Vagina (tissue), 2 donors: Measurements from ENCODE around the gene LHX4. TPM values are rescaled to one million over a fixed set of nuclear protein-coding genes. Genes with fewer than 3 reads are reported as not detected.
A peak's percentile ranks its signal among the peaks of the same experiment; 100 is the strongest.

ENCODE experiments used
- DNase-seq, 2 donors: peaks; one replicate each; pipeline ENCODE4 v3.0.0-alpha.2; 2017; ENCODE audit errors: extremely low spot score in 2 of 2
- H3K27ac ChIP-seq: fragments of 200-600 bp; sonication (generic); one replicate; pipeline ENCODE4 v1.5.1; 2019
- H3K27me3 ChIP-seq: fragments of 200-600 bp; sonication (generic); one replicate; pipeline ENCODE4 v1.5.1; 2019
- H3K36me3 ChIP-seq, 2 donors: fragments of 200-600 bp; sonication (generic); one replicate each; pipeline ENCODE4 v1.5.1; 2017 to 2019
- H3K4me1 ChIP-seq: fragments of 200-600 bp; sonication (generic); one replicate; pipeline ENCODE4 v1.5.1; 2019
- H3K4me3 ChIP-seq, 2 donors: fragments of 200-600 bp; sonication (generic); 1 replicate in 1 of 2; 2 replicates in 1 of 2; pipeline ENCODE4 v1.5.1; 2016 to 2019
- H3K9me3 ChIP-seq: fragments of 200-600 bp; sonication (generic); one replicate; pipeline ENCODE4 v1.5.1; 2019
- CTCF ChIP-seq, 3 experiments: fragments of 450-650 bp in 2 of 3; fragments of 200-600 bp in 1 of 3; sonication (generic) in 1 of 3; IDR thresholded peaks; one replicate each; pipeline ENCODE4 v1.5.1; 2017 to 2019; ENCODE audit warnings: antibody characterized with exemption in 3 of 3, mild to moderate bottlenecking in 2 of 3, moderate library complexity in 2 of 3
- POLR2A ChIP-seq, 2 donors: fragments of 450-650 bp; IDR thresholded peaks; one replicate each; pipeline ENCODE4 v1.6.1; 2017; ENCODE audit warnings: antibody characterized with exemption in 2 of 2, mild to moderate bottlenecking in 2 of 2, moderate library complexity in 2 of 2
- POLR2AphosphoS5 ChIP-seq, 2 donors: sonication (generic); formaldehyde crosslinking; IDR thresholded peaks; one replicate each; pipeline ENCODE4 v1.9.0; 2017; ENCODE audit warnings: antibody characterized with exemption in 2 of 2, mild to moderate bottlenecking in 2 of 2, low read depth in 1 of 2; ENCODE audit not compliant: insufficient read depth in 1 of 2
- intact Hi-C: fragments of 100-400 bp; cut with DNase I; formaldehyde crosslinking; loops from one replicate; pipeline ENCODE4 v1.15.1; 2023
- total RNA-seq: library from RNA; depleted of rRNA; stranded (reverse); fragments of >200 nt; gene quantifications from one replicate; pipeline ENCODE4 v1.2.3, GENCODE V29; 2016

The LHX4 gene
- total RNA-seq, 1 donor from 2014 or later: 0.98 TPM

- Histone ChIP-seq H3K27me3 (peaks cover 38% of the 10 kb centered on the region), H3K4me1 (peaks cover 41% of the 10 kb centered on the region), H3K36me3 (no peaks in the 10 kb centered on the region), H3K27ac (no peak overlapping the region), H3K9me3 (no peaks in the 10 kb centered on the region), H3K4me3 (peak overlapping the region; percentile 52 to 66)
- TF ChIP-seq POLR2AphosphoS5 (IDR thresholded peaks at IDR 0.05; ENCODE audit: insufficient read depth in 1 of 2, low read depth in 1 of 2) (no peak), CTCF (IDR thresholded peaks at IDR 0.05) (no peak), POLR2A (IDR thresholded peaks at IDR 0.05) (no peak)
- intact Hi-C loops: no loop called here
- no peak for DNase-seq
These were observed 1.2 kb upstream of the LHX4 start for GRCh38 chr1:180228648-180229482.

DNA sequence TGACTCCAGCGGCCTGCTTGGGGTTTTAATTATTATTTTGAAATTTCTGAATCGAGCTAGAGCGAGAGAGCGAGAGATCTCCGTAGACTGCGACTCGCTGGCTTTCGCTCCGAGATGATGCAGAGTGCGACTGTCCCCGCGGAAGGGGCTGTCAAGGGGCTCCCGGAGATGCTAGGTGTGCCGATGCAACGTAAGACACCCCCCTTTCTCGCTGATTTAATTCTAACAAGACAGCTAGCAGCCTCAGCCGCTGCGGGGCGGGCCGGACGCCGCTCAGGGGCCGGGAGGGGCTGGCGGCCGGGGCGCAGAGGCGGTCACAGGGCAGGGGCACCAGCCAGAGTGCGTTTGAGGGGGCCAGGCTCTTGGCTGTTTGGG lies 339 bp downstream of the LHX4 start:
- Histone ChIP-seq H3K4me3 (peak overlapping the region; percentile 52 to 66), H3K27me3 (peaks cover 51% of the 10 kb centered on the region), H3K4me1 (peaks cover 56% of the 10 kb centered on the region), H3K9me3 (no peaks in the 10 kb centered on the region), H3K36me3 (no peaks in the 10 kb centered on the region), H3K27ac (no peak overlapping the region)
- intact Hi-C loops: no loop called here
- DNase-seq: no peak
- TF ChIP-seq POLR2AphosphoS5 (IDR thresholded peaks at IDR 0.05; ENCODE audit: insufficient read depth in 1 of 2, low read depth in 1 of 2) (no peak), CTCF (IDR thresholded peaks at IDR 0.05) (no peak), POLR2A (IDR thresholded peaks at IDR 0.05) (no peak)

DNA sequence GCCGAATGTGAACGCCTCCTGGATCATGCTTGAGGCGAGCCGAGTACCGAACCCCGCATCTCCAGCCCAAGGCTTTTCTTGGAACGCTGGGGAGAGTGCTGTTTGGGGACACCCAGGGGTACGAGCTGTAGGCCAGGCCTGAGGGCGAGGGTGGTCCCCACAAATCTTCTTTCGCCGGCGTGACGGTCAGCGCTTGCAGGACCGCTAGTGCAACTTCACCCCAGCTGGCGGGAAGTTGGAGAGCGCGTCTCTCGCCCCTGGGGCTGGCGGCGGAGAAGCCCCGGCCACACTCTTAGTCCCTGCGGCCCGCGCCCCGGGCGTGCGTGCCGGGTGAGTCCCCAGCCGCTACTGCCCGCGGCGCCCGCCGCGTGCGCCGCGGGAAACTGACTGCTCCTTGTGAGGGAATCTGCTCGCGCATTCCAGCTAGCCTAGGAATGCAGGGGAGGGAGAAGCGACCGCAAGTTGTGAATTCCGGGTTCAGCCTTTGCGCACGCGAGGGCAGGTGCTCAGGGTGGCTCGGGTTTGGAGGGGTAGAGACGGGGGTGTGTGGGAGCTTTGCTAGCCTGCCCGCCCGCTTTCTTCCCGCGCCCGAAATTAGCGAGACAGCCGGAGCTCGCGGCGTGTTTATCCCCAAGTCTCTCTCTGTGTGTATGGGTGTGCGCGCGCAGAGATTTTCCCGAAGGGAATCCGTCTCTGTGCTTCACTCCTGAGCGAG lies 884 bp downstream of the LHX4 start:
- Histone ChIP-seq H3K4me1 (peaks cover 61% of the 10 kb centered on the region), H3K4me3 (peak overlapping the region; percentile 52 to 66), H3K36me3 (no peaks in the 10 kb centered on the region), H3K27ac (no peak overlapping the region), H3K9me3 (no peaks in the 10 kb centered on the region), H3K27me3 (peaks cover 56% of the 10 kb centered on the region)
- TF ChIP-seq POLR2AphosphoS5 (IDR thresholded peaks at IDR 0.05; ENCODE audit: insufficient read depth in 1 of 2, low read depth in 1 of 2): no peak
- TF ChIP-seq CTCF (IDR thresholded peaks at IDR 0.05): no peak
- no peak for TF ChIP-seq POLR2A (IDR thresholded peaks at IDR 0.05)
- intact Hi-C loops: no loop called here
- DNase-seq: no peak

- TF ChIP-seq POLR2AphosphoS5 (IDR thresholded peaks at IDR 0.05; ENCODE audit: insufficient read depth in 1 of 2, low read depth in 1 of 2): no peak
- TF ChIP-seq POLR2A (IDR thresholded peaks at IDR 0.05): no peak
- TF ChIP-seq CTCF (IDR thresholded peaks at IDR 0.05): no peak
- Histone ChIP-seq H3K36me3 (no peaks in the 10 kb centered on the region), H3K27ac (no peak overlapping the region), H3K4me1 (peaks cover 62% of the 10 kb centered on the region), H3K9me3 (no peaks in the 10 kb centered on the region), H3K27me3 (peaks cover 57% of the 10 kb centered on the region), H3K4me3 (peak overlapping the region; percentile 52 to 66)
- intact Hi-C loops: no loop called here
- DNase-seq: no peak
These were observed 1.4 kb downstream of the LHX4 start for GRCh38 chr1:180231506-180231921.

GRCh38 chr1:180231936-180232335 lies 1.9 kb downstream of the LHX4 start:
- H3K4me1 ChIP-seq: peaks cover 62% of the 10 kb centered on the region
- H3K27ac ChIP-seq: no peak overlapping the region
- no peak overlapping the region for H3K4me3 ChIP-seq
- intact Hi-C loops: no loop called here
- H3K27me3 ChIP-seq: peaks cover 53% of the 10 kb centered on the region
- H3K36me3 ChIP-seq: no peaks in the 10 kb centered on the region
- TF ChIP-seq CTCF (IDR thresholded peaks at IDR 0.05) (no peak), POLR2AphosphoS5 (IDR thresholded peaks at IDR 0.05; ENCODE audit: insufficient read depth in 1 of 2, low read depth in 1 of 2) (no peak), POLR2A (IDR thresholded peaks at IDR 0.05) (no peak)
- no peak for DNase-seq
- H3K9me3 ChIP-seq: no peaks in the 10 kb centered on the region
